Measurements from ENCODE around the gene RELL2.
A peak's percentile ranks its signal among the peaks of the same experiment; 100 is the strongest.
"Not testable (repeated sequence)": the region's sequence is repeated elsewhere in the genome, so short reads cannot be mapped to it uniquely, and the experiment has no call there.

The RELL2 gene, protein sequence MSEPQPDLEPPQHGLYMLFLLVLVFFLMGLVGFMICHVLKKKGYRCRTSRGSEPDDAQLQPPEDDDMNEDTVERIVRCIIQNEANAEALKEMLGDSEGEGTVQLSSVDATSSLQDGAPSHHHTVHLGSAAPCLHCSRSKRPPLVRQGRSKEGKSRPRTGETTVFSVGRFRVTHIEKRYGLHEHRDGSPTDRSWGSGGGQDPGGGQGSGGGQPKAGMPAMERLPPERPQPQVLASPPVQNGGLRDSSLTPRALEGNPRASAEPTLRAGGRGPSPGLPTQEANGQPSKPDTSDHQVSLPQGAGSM

DNA sequence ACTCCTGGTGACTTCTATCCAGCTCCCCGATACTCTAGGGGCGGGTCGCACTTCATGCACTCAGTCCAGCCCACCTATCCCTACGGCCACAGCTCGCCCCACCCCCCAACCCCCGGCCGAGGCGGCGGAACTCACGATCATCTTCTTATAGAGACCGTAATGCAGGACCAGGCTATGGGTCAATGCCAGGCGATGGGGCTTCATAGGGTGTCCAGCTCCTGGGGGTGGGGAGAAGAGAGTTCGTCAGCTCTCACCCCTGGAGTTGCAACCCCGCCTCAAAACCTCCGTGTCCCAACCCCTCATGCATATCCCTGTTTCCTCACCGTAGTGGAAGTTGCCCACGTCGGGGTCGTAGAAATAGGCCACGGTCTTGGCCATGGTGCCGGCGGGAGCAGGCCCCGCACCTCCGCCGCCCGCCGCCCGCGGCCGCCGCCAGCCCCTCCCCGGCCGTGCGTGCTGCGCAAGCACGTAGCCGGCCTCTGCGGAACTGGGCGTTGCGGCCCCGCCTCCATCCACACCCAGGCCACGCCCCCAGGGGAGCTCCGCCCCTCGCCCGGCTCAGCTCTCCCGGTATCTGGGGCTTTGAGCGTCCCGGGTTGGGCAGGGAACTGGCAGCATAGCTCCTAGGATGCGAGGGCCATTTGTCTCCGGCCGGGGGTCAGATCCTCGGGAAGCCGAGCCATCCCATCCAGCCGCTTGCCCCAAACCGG lies at the start of gene RELL2, which contains the start of gene HDAC3:
Gene RELL2, plus strand, starts transcription at position 585 of the 710 bp plus-strand sequence. CDS start 1,229 bp downstream, outside the sequence.
Gene HDAC3, minus strand, starts transcription at position 437 of the 710 bp plus-strand sequence. Its CDS starts 59 bp downstream, at position 378.
- DNase-seq, result peak; percentile 26 to 95 (median 88)

DNA sequence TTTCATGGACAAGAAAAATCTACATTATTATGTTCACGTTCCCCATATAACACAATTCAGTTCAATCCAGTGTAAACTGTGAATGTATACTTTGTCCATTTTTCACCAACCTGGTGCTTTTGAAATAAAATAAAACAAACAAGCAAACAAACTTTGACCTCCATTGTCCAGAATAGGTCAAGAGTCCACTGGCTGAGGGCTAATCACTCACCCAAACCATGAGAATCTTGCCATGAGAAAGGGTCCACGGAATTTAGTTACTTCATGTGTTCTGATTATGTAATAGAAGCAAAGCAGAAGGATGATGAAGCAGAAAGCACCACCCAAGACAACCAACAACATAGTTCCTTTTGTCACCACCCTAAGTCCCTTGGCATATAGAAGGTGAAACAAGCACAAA lies 46.7 kb upstream of the RELL2 start:
- DNase-seq, result no peak

DNA sequence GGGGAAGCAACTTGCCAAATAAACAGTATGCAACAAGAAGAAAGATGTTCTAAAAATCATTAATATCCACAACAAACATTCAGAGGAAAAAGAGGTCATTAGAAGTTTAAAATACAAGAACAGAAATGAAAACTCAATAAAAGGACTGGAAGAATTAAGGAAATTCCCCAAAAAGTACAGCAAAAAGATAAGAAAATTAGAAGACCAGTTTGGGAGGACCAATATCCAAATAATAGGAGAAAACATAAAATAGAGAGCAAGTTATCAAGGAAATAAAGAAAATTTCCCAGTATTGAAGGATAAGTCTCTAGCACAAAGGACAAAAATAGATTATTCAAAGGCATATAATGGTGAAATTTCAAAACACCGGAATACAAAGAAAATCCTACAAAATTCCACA lies 39.9 kb upstream of the RELL2 start:
- no peak for DNase-seq

DNA sequence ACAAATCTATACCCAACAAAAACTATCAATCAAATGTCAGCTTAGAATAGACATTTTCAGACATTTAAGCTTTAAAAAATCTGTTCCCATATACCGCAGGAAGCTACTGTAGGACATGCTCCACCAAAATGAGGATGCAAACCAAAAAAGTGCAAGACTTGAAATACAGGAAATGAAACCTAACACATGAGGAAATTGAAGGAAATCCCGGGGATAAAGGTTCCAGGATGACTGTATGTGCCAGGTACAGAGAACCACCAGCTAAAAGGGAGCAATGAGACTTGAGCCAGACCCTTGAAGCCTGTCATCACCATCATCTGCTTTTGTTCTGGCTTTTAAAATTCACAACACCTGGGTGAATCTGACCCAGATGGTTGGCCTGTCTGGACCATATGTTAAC lies 39.4 kb upstream of the RELL2 start:
- no peak for DNase-seq

- no peak for DNase-seq
These were observed 39.0 kb upstream of the RELL2 start for GRCh38 chr5:141597814-141598213.

DNA sequence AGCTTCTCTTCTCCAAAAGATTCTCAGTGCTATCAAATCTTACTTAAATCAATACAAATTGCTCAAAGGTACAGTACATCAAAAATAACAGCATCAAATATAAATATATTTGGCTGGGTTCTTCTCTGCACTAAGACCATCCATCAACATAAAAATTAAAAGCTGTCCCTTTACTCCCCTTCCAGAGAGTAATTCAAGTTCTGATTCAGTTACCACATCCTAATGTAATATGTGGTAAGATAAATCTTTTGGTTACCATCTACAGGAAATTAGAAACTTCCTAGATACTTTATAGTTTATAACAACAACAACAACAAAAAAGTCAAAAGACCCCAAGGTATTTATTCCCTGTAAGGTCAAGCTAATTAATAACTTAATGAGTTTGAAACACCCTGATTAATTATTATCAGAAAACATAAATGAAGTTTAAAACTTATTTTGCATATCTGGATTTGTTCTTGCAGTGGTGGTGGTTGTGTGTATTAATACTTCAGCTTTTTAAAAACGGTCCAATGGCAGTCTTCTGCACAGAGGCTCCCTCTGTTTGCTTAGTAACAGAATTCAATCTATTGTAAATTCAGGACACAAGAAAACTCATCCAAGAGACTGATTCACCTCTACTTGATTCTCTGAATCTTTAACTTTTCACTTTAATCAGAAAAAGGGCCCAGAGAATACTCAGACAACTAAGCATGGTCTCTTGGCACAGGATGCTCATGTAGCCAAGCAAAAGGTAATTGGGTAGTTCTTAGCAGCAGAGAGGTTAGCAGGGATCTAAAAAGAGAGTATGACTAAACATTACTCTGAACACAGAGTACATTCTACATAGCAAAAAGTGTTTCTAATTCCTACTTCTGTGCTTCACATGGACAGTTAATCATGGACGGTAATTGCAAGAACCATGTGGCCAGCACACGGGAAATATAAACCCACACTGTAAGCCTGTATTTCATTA lies 38.1 kb upstream of the RELL2 start:
- no peak for DNase-seq

- no peak for DNase-seq
These were observed 34.2 kb upstream of the RELL2 start for GRCh38 chr5:141602606-141603005.

GRCh38 chr5:141603923-141604717 lies 32.7 kb upstream of the RELL2 start:
- DNase-seq, result peak in 1 of 58 donors; percentile 13

DNA sequence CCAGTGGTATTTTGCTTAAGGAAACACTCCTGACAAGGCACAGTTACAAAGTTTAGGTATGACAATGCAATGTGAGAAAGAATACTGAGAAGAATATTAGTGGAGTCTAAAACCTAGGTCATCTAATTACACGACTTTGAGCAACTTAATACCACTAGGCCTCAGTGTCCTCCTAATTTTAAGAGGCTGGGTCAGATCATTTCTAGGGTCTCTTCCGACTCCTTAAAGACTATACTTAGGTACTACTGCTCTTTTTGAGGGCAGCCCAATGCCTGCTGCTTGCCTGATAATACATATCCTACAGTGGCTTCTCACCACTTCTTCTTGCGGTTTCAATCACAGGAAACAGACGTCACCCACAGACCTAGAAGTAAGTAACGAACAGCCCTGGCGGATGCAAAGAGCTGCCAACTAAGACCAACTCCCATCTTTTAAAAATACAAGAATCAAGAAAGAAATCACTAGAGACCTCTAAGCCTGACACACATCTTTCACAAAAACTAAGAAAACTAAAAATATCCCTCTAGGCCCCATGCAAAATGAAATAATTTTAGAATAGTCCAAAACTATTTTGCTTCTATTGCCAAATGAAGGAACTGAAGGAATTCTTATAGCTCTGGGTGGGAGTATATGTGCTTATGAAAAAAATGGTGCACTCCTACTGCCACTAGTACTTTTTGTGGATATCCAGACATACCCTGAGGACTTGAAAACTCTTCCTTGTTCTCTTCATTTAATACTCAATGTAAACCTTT lies 31.1 kb upstream of the RELL2 start:
- DNase-seq, result peak in 10 of 58 donors; percentile 3 to 52 (median 14)

GRCh38 chr5:141608046-141608445 lies 28.8 kb upstream of the RELL2 start:
- no peak for DNase-seq

- no peak for DNase-seq
These were observed 28.2 kb upstream of the RELL2 start for GRCh38 chr5:141608557-141608956.

GRCh38 chr5:141609044-141609443 lies 27.8 kb upstream of the RELL2 start:
- DNase-seq, result no peak

GRCh38 chr5:141609921-141610320 lies 26.9 kb upstream of the RELL2 start:
- not testable (repeated sequence) for DNase-seq

DNA sequence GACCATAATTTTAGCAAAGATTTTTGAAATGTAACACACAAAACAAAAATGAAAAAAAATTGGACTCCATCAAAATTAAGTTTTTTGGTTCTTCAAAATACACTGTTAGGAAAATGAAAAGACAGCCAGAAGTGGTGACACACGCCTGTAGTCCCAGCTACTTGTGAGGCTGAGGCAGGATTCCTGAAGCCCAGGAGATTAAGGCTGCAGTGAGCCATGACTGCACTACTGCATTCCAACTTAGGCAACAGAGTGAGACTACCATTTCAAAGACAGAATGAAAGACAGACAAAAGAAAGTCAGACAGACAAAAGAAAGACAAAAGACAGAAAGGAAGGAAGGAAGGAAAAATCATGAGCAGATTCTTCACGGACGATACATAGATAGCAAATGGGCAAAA lies 25.5 kb upstream of the RELL2 start:
- DNase-seq, result no peak

DNA sequence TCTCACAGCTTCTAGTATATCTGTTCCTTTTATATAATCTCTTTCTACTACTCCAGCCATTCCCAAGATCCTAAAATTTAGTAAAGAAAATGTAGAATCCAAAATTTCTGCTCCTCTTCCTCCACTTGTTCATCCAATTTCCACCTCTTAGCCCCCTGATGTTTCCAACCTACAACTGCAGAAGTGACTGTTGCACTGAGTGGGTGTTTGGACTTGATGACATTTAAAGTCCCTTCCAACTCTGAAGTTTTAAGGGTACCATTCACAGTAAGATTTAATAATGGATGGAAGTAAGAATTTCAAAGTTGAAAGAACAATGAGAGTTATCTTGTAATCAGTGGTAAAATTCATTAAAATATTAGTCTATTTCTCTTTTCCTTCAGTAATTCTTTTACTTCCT lies 23.5 kb upstream of the RELL2 start:
- DNase-seq, result no peak

GRCh38 chr5:141615991-141616720 lies 20.6 kb upstream of the RELL2 start:
- no peak for DNase-seq

- DNase-seq, result no peak
These were observed 19.7 kb upstream of the RELL2 start for GRCh38 chr5:141617128-141617527.

DNA sequence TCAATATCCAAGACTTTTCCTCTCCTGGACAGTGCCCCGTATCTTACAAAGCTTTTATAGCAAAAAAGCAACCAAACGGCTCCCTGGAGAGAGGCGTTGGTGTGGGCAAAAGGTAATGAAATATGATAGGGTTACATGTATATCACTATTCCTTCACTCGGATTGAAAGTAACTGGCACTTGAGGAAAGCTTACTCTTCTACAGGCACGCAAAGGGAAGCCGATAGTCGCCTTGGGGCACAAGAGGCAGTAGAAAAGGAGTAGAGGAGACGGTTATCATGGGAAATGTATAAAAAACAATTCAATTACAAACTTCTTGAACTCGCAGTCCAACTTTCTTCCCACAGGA lies 19.1 kb upstream of the RELL2 start:
- DNase-seq, result no peak

Measured in anterior cingulate cortex (tissue), 58 donors.